HL-60 (cell line): ENCODE measurements around the gene PRDM16.

Experiments used
- CTCF ChIP-seq: IDR thresholded peaks from one replicate; pipeline ENCODE4 v1.5.1; 2011; ENCODE audit warnings: low read length, control low read depth, inconsistent platforms; ENCODE audit not compliant: insufficient read depth
- POLR2AphosphoS5 ChIP-seq: IDR thresholded peaks from 2 replicates; pipeline ENCODE4 v1.6.1; 2012; ENCODE audit warnings: low read depth

DNA sequence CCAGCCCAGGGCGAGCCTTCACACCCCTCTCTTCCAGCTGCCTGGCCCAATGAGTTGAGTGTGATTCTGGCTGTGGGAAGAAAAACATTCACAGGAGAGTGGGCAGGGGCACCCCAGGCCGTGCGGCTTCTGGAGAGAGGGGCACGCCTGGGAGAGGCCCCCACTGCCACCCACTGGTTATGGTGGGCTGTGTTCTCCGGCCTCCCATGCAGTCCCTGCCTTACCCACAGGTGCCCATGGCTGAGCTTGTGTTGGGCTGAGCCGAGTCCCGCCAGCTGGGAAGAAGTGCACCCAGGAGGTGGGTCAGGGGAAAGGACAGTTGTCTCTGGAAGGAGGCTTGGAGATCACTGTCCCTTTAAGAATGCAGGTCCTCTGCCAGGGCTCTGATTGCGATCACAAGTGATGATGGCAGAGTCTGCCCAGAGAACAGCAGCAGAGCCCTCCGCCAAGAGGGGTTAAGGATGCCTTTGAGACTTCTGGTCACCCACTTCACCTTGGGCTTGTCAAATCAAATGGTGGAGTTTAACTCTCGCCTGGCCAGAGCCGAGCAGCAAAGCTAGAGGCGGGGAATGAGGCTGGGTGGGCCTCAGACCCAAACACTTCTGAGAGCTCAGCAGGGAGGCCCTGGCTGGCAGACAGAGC is 260.8 kb downstream of the PRDM16 start:
- no peak for TF ChIP-seq CTCF
- no peak for TF ChIP-seq POLR2AphosphoS5
